Measurements from ENCODE around the gene NAXD. TPM values are rescaled to one million over a fixed set of nuclear protein-coding genes. Genes with fewer than 3 reads are reported as not detected.
A peak's percentile ranks its signal among the peaks of the same experiment; 100 is the strongest.

The NAXD gene
- polyA plus RNA-seq, 1 donor = 37.0 TPM

- Histone ChIP-seq H3K9me3 (ENCODE audit: control insufficient read depth, low read depth, low read length) (no peaks in the 10 kb centered on the region), H3K27me3 (ENCODE audit: control insufficient read depth, insufficient read depth, low read length) (no peaks in the 10 kb centered on the region), H3K36me3 (ENCODE audit: control insufficient read depth, insufficient read depth, low read length) (peaks cover 78% of the 10 kb centered on the region), H3K27ac (ENCODE audit: low read length) (no peak overlapping the region), H3K4me1 (ENCODE audit: control insufficient read depth, insufficient read depth, low read length) (no peaks in the 10 kb centered on the region), H3K4me3 (ENCODE audit: low read length) (no peak overlapping the region)
- no peak for DNase-seq
- WGBS (ENCODE audit: insufficient coverage, low lambda C conversion rate) = no CpG with 5 or more reads among the region's 14 CpGs
These were observed 21.4 kb downstream of the NAXD start for GRCh38 chr13:110636701-110637201.

GRCh38 chr13:110637275-110637674 is 21.9 kb downstream of the NAXD start:
- no peaks in the 10 kb centered on the region for H3K27me3 ChIP-seq (ENCODE audit: control insufficient read depth, insufficient read depth, low read length)
- H3K4me1 ChIP-seq (ENCODE audit: control insufficient read depth, insufficient read depth, low read length) = no peaks in the 10 kb centered on the region
- no peak overlapping the region for H3K4me3 ChIP-seq (ENCODE audit: low read length)
- WGBS (ENCODE audit: insufficient coverage, low lambda C conversion rate) = no CpG with 5 or more reads among the region's 6 CpGs
- no peaks in the 10 kb centered on the region for H3K9me3 ChIP-seq (ENCODE audit: control insufficient read depth, low read depth, low read length)
- H3K36me3 ChIP-seq (ENCODE audit: control insufficient read depth, insufficient read depth, low read length) = peaks cover 81% of the 10 kb centered on the region
- DNase-seq = no peak
- H3K27ac ChIP-seq (ENCODE audit: low read length) = no peak overlapping the region

- Histone ChIP-seq H3K4me3 (ENCODE audit: low read length) (no peak overlapping the region), H3K4me1 (ENCODE audit: control insufficient read depth, insufficient read depth, low read length) (no peaks in the 10 kb centered on the region), H3K36me3 (ENCODE audit: control insufficient read depth, insufficient read depth, low read length) (peaks cover 86% of the 10 kb centered on the region), H3K27me3 (ENCODE audit: control insufficient read depth, insufficient read depth, low read length) (no peaks in the 10 kb centered on the region), H3K9me3 (ENCODE audit: control insufficient read depth, low read depth, low read length) (no peaks in the 10 kb centered on the region), H3K27ac (ENCODE audit: low read length) (no peak overlapping the region)
- DNase-seq = no peak
- WGBS (ENCODE audit: insufficient coverage, low lambda C conversion rate) = no CpG with 5 or more reads among the region's 6 CpGs
These were observed 22.4 kb downstream of the NAXD start for GRCh38 chr13:110637747-110638146.

GRCh38 chr13:110638257-110638656 is 22.9 kb downstream of the NAXD start:
- Histone ChIP-seq H3K27ac (ENCODE audit: low read length) (no peak overlapping the region), H3K9me3 (ENCODE audit: control insufficient read depth, low read depth, low read length) (no peaks in the 10 kb centered on the region), H3K4me3 (ENCODE audit: low read length) (no peak overlapping the region), H3K36me3 (ENCODE audit: control insufficient read depth, insufficient read depth, low read length) (peaks cover 91% of the 10 kb centered on the region), H3K27me3 (ENCODE audit: control insufficient read depth, insufficient read depth, low read length) (no peaks in the 10 kb centered on the region), H3K4me1 (ENCODE audit: control insufficient read depth, insufficient read depth, low read length) (no peaks in the 10 kb centered on the region)
- WGBS (ENCODE audit: insufficient coverage, low lambda C conversion rate) = no CpG with 5 or more reads among the region's 23 CpGs
- DNase-seq = no peak

GRCh38 chr13:110638814-110639806 is 23.8 kb downstream of the NAXD start:
- H3K4me1 ChIP-seq (ENCODE audit: control insufficient read depth, insufficient read depth, low read length) = no peaks in the 10 kb centered on the region
- no peaks in the 10 kb centered on the region for H3K27me3 ChIP-seq (ENCODE audit: control insufficient read depth, insufficient read depth, low read length)
- 94% methylated on average over 3 of the region's 39 CpGs for WGBS (ENCODE audit: insufficient coverage, low lambda C conversion rate)
- H3K4me3 ChIP-seq (ENCODE audit: low read length) = no peak overlapping the region
- H3K36me3 ChIP-seq (ENCODE audit: control insufficient read depth, insufficient read depth, low read length) = peaks cover 95% of the 10 kb centered on the region
- no peaks in the 10 kb centered on the region for H3K9me3 ChIP-seq (ENCODE audit: control insufficient read depth, low read depth, low read length)
- H3K27ac ChIP-seq (ENCODE audit: low read length) = no peak overlapping the region
- no peak for DNase-seq

- Histone ChIP-seq H3K27me3 (ENCODE audit: control insufficient read depth, insufficient read depth, low read length) (no peaks in the 10 kb centered on the region), H3K36me3 (ENCODE audit: control insufficient read depth, insufficient read depth, low read length) (peaks cover 92% of the 10 kb centered on the region), H3K9me3 (ENCODE audit: control insufficient read depth, low read depth, low read length) (no peaks in the 10 kb centered on the region), H3K4me3 (ENCODE audit: low read length) (no peak overlapping the region), H3K4me1 (ENCODE audit: control insufficient read depth, insufficient read depth, low read length) (no peaks in the 10 kb centered on the region), H3K27ac (ENCODE audit: low read length) (no peak overlapping the region)
- DNase-seq = no peak
- no CpG with 5 or more reads among the region's 5 CpGs for WGBS (ENCODE audit: insufficient coverage, low lambda C conversion rate)
These were observed 24.6 kb downstream of the NAXD start for GRCh38 chr13:110639935-110640334.

GRCh38 chr13:110640591-110641029 is 25.3 kb downstream of the NAXD start:
- no peak overlapping the region for H3K4me3 ChIP-seq (ENCODE audit: low read length)
- H3K27me3 ChIP-seq (ENCODE audit: control insufficient read depth, insufficient read depth, low read length) = no peaks in the 10 kb centered on the region
- H3K36me3 ChIP-seq (ENCODE audit: control insufficient read depth, insufficient read depth, low read length) = peaks cover 92% of the 10 kb centered on the region
- no peaks in the 10 kb centered on the region for H3K9me3 ChIP-seq (ENCODE audit: control insufficient read depth, low read depth, low read length)
- no peaks in the 10 kb centered on the region for H3K4me1 ChIP-seq (ENCODE audit: control insufficient read depth, insufficient read depth, low read length)
- WGBS (ENCODE audit: insufficient coverage, low lambda C conversion rate) = no CpG with 5 or more reads among the region's 13 CpGs
- no peak overlapping the region for H3K27ac ChIP-seq (ENCODE audit: low read length)
- DNase-seq = no peak

- H3K36me3 ChIP-seq (ENCODE audit: control insufficient read depth, insufficient read depth, low read length) = peaks cover 89% of the 10 kb centered on the region
- no peak overlapping the region for H3K4me3 ChIP-seq (ENCODE audit: low read length)
- no peaks in the 10 kb centered on the region for H3K4me1 ChIP-seq (ENCODE audit: control insufficient read depth, insufficient read depth, low read length)
- DNase-seq = peak; percentile 26 to 37
- H3K9me3 ChIP-seq (ENCODE audit: control insufficient read depth, low read depth, low read length) = no peaks in the 10 kb centered on the region
- no CpG with 5 or more reads among the region's 29 CpGs for WGBS (ENCODE audit: insufficient coverage, low lambda C conversion rate)
- no peak overlapping the region for H3K27ac ChIP-seq (ENCODE audit: low read length)
- no peaks in the 10 kb centered on the region for H3K27me3 ChIP-seq (ENCODE audit: control insufficient read depth, insufficient read depth, low read length)
These were observed 26.0 kb downstream of the NAXD start for GRCh38 chr13:110641055-110642015.

- Histone ChIP-seq H3K27ac (ENCODE audit: low read length) (no peak overlapping the region), H3K4me3 (ENCODE audit: low read length) (no peak overlapping the region), H3K36me3 (ENCODE audit: control insufficient read depth, insufficient read depth, low read length) (peaks cover 78% of the 10 kb centered on the region), H3K27me3 (ENCODE audit: control insufficient read depth, insufficient read depth, low read length) (no peaks in the 10 kb centered on the region), H3K4me1 (ENCODE audit: control insufficient read depth, insufficient read depth, low read length) (no peaks in the 10 kb centered on the region), H3K9me3 (ENCODE audit: control insufficient read depth, low read depth, low read length) (no peaks in the 10 kb centered on the region)
- no CpG with 5 or more reads among the region's 40 CpGs for WGBS (ENCODE audit: insufficient coverage, low lambda C conversion rate)
- no peak for DNase-seq
These were observed 27.1 kb downstream of the NAXD start for GRCh38 chr13:110642291-110642981.
